Endodermal cell (in vitro differentiated cells): ENCODE measurements around the gene KLHL40. TPM values are rescaled to one million over a fixed set of nuclear protein-coding genes. Genes with fewer than 3 reads are reported as not detected.
A peak's percentile ranks its signal among the peaks of the same experiment; 100 is the strongest.

Source experiments
- DNase-seq: peaks from one replicate; pipeline ENCODE4 v3.0.0-alpha.2; 2017
- H3K27ac ChIP-seq: 2 replicates; pipeline ENCODE4 v1.5.1; 2013; ENCODE audit warnings: mild to moderate bottlenecking, low read depth, low read length, moderate library complexity
- H3K27me3 ChIP-seq: 2 replicates; pipeline ENCODE4 v1.6.1; 2013; ENCODE audit warnings: mild to moderate bottlenecking, low read length, moderate library complexity; ENCODE audit not compliant: insufficient read depth, control insufficient read depth, poor library complexity, severe bottlenecking
- H3K36me3 ChIP-seq: 2 replicates; pipeline ENCODE4 v1.7.0; 2013; ENCODE audit warnings: mild to moderate bottlenecking, low read length, moderate library complexity; ENCODE audit not compliant: control insufficient read depth, insufficient read depth
- H3K4me1 ChIP-seq: one replicate; pipeline ENCODE4 v1.7.0; 2013; ENCODE audit warnings: low read length; ENCODE audit not compliant: control insufficient read depth, insufficient read depth
- H3K4me3 ChIP-seq: 2 replicates; pipeline ENCODE4 v1.5.1; 2013; ENCODE audit warnings: mild to moderate bottlenecking, low read length, moderate library complexity
- H3K9ac ChIP-seq: 2 replicates; pipeline ENCODE4 v1.6.1; 2013; ENCODE audit warnings: mild to moderate bottlenecking, low read length, moderate library complexity; ENCODE audit not compliant: poor library complexity, severe bottlenecking; ENCODE audit errors: extremely low read depth
- H3K9me3 ChIP-seq: 2 replicates; pipeline ENCODE4 v1.6.1; 2013; ENCODE audit warnings: mild to moderate bottlenecking, low read length, moderate library complexity; ENCODE audit not compliant: control insufficient read depth
- H3K27ac Mint-ChIP-seq: 2 replicates; pipeline ENCODE4 v1.8.0; 2020; ENCODE audit warnings: mixed read lengths
- H3K27me3 Mint-ChIP-seq: 2 replicates; pipeline ENCODE4 v1.8.0; 2021; ENCODE audit warnings: mild to moderate bottlenecking, mixed read lengths; ENCODE audit not compliant: insufficient read depth
- H3K36me3 Mint-ChIP-seq: 2 replicates; pipeline ENCODE4 v1.8.0; 2020; ENCODE audit warnings: low read depth, mixed read lengths
- H3K4me1 Mint-ChIP-seq: 2 replicates; pipeline ENCODE4 v1.8.0; 2020; ENCODE audit warnings: mixed read lengths
- H3K4me3 Mint-ChIP-seq: 2 replicates; pipeline ENCODE4 v1.8.0; 2020; ENCODE audit warnings: mild to moderate bottlenecking, moderate library complexity, mixed read lengths
- H3K9me3 Mint-ChIP-seq: 2 replicates; pipeline ENCODE4 v1.8.0; 2020; ENCODE audit warnings: mild to moderate bottlenecking, mixed read lengths
- WGBS, 2 experiments: methylation state at CpG; one replicate each; pipeline versions ENCODE4 v1.1.5 to v1.1.7; 2013; ENCODE audit warnings: missing lambda C conversion rate in 2 of 2, mixed read lengths in 1 of 2; ENCODE audit not compliant: insufficient coverage in 1 of 2, insufficient read length in 1 of 2; 5-methylcytosine and 5-hydroxymethylcytosine counted together
- total RNA-seq, 2 donors: library from RNA; stranded (reverse); fragmentation: NEBNext Ultra II Directional in 1 of 2; extraction: Animal tissue kit (Norgen Biotek cat#: 25700) in 1 of 2; gene quantifications; 2 replicates in 1 of 2; 3 replicates in 1 of 2; pipeline ENCODE4 v1.2.1, GENCODE V29; 2021
- TF ChIP-seq, protein P1 (sequence below): fragments of 200-600 bp; sonication (generic); conservative IDR thresholded peaks from 2 replicates; pipeline ENCODE4 v1.5.0; 2021; ENCODE audit warnings: antibody characterized with exemption, mild to moderate bottlenecking

The KLHL40 gene
- total RNA-seq, 2 donors from 2014 or later = not detected

DNA sequence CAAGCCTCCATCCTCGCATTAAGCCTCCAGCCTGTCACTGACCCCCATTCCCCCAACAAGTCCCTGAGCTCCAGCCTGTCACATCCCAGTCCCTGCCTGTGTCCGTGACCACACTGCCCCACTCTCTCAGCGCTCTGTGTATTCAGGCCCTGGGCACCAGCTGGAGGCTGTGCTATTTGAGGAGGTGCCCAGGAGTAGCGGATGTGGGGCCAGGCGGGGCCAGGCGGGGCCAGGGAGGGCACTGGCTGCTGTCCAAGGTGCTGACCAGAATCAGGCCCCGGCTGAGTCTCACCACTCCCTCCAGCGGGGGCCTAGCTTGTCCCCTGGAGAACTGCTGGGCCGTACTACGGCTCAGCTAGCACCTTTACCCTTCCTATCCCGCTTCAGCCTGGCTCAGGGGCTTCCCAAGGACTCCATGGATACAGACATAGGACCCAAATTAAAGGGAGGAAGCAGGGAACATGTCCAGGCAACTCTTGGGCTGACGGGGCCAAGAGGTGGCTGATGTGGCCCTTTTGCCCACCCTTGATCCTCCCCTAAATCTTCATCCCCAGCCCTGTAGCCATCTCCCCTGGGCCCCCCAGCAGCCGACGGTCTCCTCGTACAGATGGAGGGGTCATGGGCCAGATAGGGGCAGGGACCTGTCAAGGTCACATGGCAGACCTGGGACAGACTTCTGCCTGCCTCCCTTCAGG is 16.2 kb downstream of the KLHL40 start:
- H3K36me3 Mint-ChIP-seq = no peaks in the 10 kb centered on the region
- Histone ChIP-seq H3K27me3 (no peaks in the 10 kb centered on the region), H3K9ac (no peak overlapping the region), H3K4me3 (no peak overlapping the region), H3K9me3 (no peaks in the 10 kb centered on the region), H3K27ac (no peak overlapping the region), H3K36me3 (no peaks in the 10 kb centered on the region), H3K4me1 (no peaks in the 10 kb centered on the region)
- TF ChIP-seq, protein P1, sequence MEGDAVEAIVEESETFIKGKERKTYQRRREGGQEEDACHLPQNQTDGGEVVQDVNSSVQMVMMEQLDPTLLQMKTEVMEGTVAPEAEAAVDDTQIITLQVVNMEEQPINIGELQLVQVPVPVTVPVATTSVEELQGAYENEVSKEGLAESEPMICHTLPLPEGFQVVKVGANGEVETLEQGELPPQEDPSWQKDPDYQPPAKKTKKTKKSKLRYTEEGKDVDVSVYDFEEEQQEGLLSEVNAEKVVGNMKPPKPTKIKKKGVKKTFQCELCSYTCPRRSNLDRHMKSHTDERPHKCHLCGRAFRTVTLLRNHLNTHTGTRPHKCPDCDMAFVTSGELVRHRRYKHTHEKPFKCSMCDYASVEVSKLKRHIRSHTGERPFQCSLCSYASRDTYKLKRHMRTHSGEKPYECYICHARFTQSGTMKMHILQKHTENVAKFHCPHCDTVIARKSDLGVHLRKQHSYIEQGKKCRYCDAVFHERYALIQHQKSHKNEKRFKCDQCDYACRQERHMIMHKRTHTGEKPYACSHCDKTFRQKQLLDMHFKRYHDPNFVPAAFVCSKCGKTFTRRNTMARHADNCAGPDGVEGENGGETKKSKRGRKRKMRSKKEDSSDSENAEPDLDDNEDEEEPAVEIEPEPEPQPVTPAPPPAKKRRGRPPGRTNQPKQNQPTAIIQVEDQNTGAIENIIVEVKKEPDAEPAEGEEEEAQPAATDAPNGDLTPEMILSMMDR = peak; percentile 31
- DNase-seq = peak; percentile 94
- H3K9me3 Mint-ChIP-seq = no peaks in the 10 kb centered on the region
- peaks cover 5% of the 10 kb centered on the region for H3K27me3 Mint-ChIP-seq
- no peak overlapping the region for H3K27ac Mint-ChIP-seq
- WGBS, 2 experiments = 39 to 52% methylated on average over 6 to 15 of the region's 15 CpGs
- no peaks in the 10 kb centered on the region for H3K4me1 Mint-ChIP-seq
- no peak overlapping the region for H3K4me3 Mint-ChIP-seq

DNA sequence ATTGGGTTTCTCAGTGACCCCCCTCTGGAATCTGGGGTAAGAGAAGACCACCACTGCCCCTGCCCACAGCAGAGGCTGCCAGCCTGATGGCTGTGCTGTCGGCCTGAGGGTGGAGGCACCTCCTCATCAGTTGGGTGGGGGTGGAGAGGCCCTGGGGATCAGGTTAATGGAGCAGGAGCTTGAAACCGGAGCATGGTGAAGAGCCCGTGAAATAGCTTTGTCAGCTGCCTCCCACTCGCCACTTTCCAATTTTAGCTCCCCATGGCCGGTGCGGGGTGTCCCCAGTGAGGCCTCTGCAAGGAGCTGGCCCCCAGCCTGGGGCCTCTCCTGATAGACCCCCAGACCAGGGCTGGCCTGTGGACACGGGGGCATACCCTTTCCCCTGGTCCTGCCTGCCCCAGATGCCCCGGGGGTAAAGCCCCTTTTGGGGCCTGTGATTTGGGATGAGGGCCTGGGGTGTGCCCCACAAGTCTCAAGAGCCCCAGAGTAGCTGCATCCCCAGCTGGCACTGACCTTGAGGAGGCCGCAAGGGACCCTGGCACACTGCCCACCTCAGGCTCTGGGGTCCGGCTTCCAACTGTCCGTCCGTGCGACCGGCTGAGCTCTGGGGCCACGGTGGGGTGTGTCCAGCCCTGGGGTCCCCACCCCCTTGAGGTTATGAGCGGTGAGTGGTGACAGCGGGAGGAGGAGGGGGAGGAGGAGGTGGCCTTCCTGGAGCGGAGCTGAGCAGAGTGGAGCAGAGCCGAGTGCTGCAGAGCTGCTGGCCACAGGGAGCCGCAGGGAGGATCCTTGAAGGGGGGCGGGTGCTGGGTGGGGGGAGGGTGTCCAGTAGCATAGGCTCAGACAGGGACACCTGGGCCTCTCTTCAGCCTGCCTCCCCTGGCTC is 17.0 kb downstream of the KLHL40 start, which contains the start of gene HHATL:
Gene HHATL, minus strand, starts transcription at position 733 of the 886 bp plus-strand sequence. CDS start 1,972 bp downstream, outside the sequence.
- Histone ChIP-seq H3K27ac (no peak within 1 kb of the TSS), H3K4me3 (no peak within 1 kb of the TSS), H3K9ac (no peak within 1 kb of the TSS), H3K36me3 (no peaks in the 10 kb centered on the region), H3K27me3 (no peaks in the 10 kb centered on the region), H3K9me3 (no peaks in the 10 kb centered on the region), H3K4me1 (no peaks in the 10 kb centered on the region)
- Mint-ChIP-seq H3K36me3 (no peaks in the 10 kb centered on the region), H3K27ac (no peak within 1 kb of the TSS), H3K27me3 (peaks cover 6% of the 10 kb centered on the region), H3K9me3 (no peaks in the 10 kb centered on the region), H3K4me3 (no peak within 1 kb of the TSS), H3K4me1 (no peaks in the 10 kb centered on the region)
- WGBS, 2 experiments = 76 to 79% methylated on average over 5 to 21 of the region's 21 CpGs
- DNase-seq = no peak
- TF ChIP-seq, protein P1 = no peak

DNA sequence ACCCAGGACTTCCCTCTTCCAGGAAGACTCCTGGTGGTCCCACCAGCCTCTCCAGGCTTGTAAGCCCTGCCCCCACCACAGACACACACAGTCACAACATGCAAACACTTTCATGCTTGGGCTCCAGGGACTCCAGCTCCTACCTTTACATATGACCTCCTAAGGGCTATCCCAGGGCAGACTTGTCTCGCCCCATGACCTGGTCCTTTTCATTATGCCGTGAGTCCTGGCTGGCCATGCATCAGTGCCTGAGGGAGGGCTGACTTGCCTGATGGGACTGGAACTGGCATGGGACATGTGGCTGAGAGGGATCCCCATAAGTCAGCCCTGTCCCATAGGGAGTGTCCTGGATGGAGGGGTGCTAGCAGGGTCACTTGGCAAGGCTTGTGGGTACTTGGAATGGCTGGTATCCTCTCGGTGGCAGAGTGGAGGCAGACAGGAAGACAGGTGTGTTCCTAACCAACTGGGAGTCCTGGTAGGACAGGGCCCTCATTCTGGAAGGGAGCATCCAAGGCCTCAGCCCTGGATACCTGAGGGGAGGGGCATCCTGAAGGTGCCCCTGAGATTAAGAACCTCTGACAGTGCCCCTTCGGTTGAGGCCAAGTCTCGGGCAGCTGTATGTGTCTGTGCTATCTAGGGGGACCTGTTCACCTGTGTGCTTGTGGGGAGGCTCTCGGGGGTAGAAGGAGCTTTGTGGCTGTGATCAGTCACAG is 17.8 kb downstream of the KLHL40 start:
- H3K4me3 ChIP-seq = no peak overlapping the region
- no peaks in the 10 kb centered on the region for H3K4me1 Mint-ChIP-seq
- H3K4me1 ChIP-seq = no peaks in the 10 kb centered on the region
- no peak overlapping the region for H3K9ac ChIP-seq
- H3K9me3 ChIP-seq = no peaks in the 10 kb centered on the region
- TF ChIP-seq, protein P1 = no peak
- H3K36me3 ChIP-seq = no peaks in the 10 kb centered on the region
- 87 to 94% methylated on average over 2 to 6 of the region's 6 CpGs for WGBS, 2 experiments
- no peaks in the 10 kb centered on the region for H3K27me3 ChIP-seq
- no peak overlapping the region for H3K27ac Mint-ChIP-seq
- DNase-seq = no peak
- H3K4me3 Mint-ChIP-seq = no peak overlapping the region
- H3K36me3 Mint-ChIP-seq = no peaks in the 10 kb centered on the region
- H3K9me3 Mint-ChIP-seq = no peaks in the 10 kb centered on the region
- peaks cover 6% of the 10 kb centered on the region for H3K27me3 Mint-ChIP-seq
- H3K27ac ChIP-seq = no peak overlapping the region
